Lung microvascular endothelial cell (primary cell): ENCODE data around the gene SPRR2B. TPM values are rescaled to one million over a fixed set of nuclear protein-coding genes. Genes with fewer than 3 reads are reported as not detected.
"Not testable (repeated sequence)": the region's sequence is repeated elsewhere in the genome, so short reads cannot be mapped to it uniquely, and the experiment has no call there.

Experiments used
- DNase-seq, 2 donors: peaks; one replicate each; pipeline versions ENCODE4 v3.0.0 to v3.0.0-alpha.2; 2010; ENCODE audit warnings: low read depth in 2 of 2
- total RNA-seq: library from RNA; depleted of rRNA; stranded (reverse); fragments of >200 nt; gene quantifications from 2 replicates; pipeline ENCODE4 v1.2.1, GENCODE V29; 2014

The SPRR2B gene
- not detected in 2 replicates for total RNA-seq

- DNase-seq, result no peak
Measured at GRCh38 chr1:153071511-153071910, at the start of gene SPRR2B. Gene SPRR2B (minus strand): TSS chr1:153071611. CDS start chr1:153070839, 772 bp downstream.

- DNase-seq, result no peak
Measured at GRCh38 chr1:153120945-153121344, 49.5 kb upstream of the SPRR2B start.

- no peak for DNase-seq
Measured at GRCh38 chr1:153119491-153119971, 48.1 kb upstream of the SPRR2B start.

GRCh38 chr1:153115264-153115663 lies 43.9 kb upstream of the SPRR2B start:
- DNase-seq, result not testable (repeated sequence)

GRCh38 chr1:153113416-153113815 lies 42.0 kb upstream of the SPRR2B start, which contains the start of gene SPRR2F:
Gene SPRR2F (minus strand): TSS chr1:153113516. CDS start chr1:153112733, 783 bp downstream.
- no peak for DNase-seq

GRCh38 chr1:153112454-153112853 lies 41.0 kb upstream of the SPRR2B start:
- not testable (repeated sequence) for DNase-seq

DNA sequence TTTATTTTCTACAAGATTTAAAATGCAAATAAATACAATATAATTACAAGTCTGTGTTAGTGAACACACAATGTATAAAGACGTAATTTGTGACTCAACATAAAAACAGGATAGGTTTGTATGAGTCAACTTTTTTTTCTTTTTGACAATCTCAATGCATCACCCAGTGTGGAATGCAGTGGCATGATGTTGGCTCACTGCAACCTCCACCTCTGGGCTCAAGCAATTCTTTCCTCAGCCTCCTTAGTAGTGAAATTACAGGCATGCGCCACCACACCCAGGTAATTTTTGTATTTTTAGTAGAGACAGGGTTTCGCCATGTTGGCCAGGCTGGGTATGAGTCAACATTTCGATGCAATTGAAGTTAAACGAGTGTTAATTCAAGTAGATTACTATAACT lies 28.8 kb upstream of the SPRR2B start:
- peak in 1 of 2 donors; percentile 51 for DNase-seq

DNA sequence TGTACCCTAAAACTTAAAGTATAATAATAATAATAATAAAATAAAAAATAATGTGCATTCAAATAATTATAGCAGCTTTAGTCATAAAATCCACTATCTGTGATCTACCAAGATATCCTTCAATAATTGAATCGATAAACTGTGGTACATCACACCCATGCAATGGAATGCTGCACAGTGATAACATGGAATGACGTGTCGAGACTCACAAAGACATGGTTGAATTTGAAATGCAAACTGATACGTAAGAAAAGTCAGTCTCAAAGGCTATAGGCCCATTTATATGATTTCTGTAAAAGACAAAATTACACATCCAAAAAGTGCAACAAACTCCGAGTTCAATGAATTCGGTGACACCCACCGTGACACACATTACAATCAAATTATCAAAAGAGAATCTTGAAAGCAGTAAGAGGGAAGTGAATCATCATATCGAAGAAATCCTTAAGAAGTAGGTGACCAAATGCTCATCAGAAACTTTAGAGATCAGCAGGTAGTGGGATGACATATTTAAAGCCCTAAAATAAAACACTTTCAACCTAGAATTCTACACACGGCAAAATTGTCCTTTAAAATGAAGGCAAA lies 28.1 kb upstream of the SPRR2B start:
- no peak for DNase-seq

DNA sequence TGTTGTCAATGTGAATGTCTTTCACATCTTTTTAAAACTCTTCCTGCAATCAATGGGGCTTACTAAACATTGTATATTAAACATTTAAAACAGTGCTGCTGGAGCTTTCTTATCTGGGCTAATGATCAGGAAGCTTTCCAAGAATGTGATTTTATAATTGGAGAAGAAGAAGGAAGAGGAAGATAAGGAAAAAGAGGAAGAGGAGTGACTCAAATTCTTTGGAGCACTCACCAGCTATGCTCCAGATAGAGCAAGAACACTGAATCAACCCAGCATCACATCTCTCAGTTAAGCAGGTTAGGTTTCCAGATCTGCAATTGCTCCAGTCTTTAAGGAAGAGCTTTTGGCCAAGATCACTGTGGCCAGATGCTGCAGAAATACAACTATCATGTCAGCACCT lies 24.4 kb upstream of the SPRR2B start:
- DNase-seq, result no peak

- no peak for DNase-seq
Measured at GRCh38 chr1:153094426-153094825, 23.0 kb upstream of the SPRR2B start, which contains the start of gene SPRR2E. Gene SPRR2E (minus strand): TSS chr1:153094526. CDS start chr1:153093751, 775 bp downstream.

DNA sequence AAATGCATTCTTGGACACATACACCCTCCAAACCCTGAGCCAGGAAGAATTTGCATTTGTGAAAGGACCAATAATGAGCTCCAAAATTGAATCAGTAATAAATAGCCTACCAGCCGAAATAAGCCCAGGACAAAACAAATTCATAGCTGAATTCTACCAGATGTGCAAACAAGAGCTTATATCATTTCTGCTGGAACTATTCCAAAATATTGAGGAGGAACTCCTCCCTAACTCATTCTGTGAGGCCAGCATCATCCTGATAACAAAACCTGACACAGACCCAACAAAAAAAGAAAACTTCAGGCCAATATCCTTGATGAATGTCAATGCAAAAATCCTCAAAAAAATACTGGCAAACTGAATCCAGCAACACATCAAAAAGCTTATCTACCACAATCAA lies 16.2 kb upstream of the SPRR2B start:
- no peak for DNase-seq

GRCh38 chr1:153081736-153082135 lies 10.3 kb upstream of the SPRR2B start:
- DNase-seq, result no peak

DNA sequence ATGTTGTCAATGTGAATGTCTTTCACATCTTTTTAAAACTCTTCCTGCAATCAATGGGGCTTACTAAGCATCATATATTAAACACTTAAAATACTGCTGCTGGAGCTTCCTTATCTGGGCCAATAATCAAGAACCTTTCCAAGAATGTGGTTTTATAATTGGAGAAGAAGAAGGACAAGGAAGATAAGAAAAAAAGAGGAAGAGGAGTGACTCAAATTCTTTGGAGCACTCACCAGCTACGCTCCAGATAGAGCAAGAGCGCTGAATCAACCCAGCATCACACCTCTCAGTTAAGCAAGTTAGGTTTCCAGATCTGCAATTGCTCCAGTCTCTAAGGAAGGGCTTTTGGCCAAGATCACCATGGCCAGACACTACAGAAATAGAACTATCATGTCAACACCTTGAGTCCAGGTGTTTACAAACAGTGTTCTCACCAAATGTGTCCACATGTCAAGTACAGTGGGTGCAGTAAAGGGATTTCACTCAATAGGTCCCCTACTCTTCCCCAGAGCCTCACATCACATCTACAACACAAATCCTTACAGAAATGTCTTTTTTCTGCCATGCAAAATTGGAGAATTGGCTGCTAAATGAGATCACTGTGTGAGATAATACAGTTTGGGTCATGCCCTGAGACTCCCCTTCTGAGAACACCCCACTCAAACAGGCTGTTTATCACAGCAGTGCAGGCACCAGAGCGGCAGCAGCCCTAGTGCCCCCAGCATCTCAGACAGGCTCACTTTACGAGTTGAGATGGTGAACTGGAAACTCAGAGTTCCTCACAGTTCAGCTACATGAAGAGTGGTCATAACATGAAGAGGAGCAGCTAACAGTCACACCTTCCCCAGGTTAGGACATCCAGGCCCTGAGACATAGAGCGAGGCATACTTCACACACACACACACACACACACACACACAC lies 1.7 kb upstream of the SPRR2B start:
- no peak for DNase-seq

DNA sequence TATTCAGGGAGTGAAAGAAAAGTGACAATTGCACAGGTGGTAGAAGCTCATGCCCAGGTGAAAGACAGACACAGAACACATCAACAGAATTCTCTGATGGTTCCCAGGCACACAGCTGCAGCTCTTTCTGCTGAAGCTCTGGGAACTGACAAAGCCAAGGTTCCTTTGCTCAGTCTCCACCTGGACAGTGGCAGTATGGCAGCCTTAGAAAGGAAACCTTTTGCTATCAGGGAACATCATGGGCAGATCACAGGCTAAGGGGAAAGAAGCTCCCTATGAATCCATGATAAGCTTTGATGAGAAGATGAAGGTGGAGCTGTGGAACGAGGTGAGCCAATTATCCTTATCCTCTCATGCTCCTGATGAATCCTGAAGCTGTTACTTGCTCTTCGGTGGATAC lies 1.2 kb downstream of the SPRR2B start:
- DNase-seq, result no peak

GRCh38 chr1:153058826-153059784 lies 12.3 kb downstream of the SPRR2B start:
- DNase-seq, result no peak

- no peak for DNase-seq
Measured at GRCh38 chr1:153058154-153058553, 13.3 kb downstream of the SPRR2B start.

DNA sequence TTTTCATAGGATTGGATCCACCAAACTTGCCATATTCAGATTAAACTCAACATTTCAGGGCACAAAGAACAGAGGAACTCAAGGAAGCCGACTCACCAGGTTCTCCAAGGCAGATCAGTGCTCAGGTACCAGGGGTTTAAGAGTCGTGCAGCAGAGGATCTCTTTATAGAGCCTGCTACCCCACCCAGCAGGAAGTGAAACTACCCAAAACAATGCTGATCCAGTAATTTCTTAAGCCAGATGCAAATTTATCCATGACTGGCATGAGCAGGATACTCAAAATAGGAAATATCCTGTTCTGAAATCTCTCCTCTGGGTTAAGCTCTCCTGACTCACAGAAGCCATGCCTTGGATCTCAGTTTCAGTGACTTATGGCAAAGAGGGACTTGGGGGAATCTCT lies 14.0 kb downstream of the SPRR2B start, which contains the start of gene SPRR2A:
Gene SPRR2A (minus strand): TSS at position 138 of the 400 bp plus-strand sequence. CDS start 777 bp downstream, outside the sequence.
- no peak for DNase-seq

- not testable (repeated sequence) for DNase-seq
Measured at GRCh38 chr1:153056111-153056510, 15.3 kb downstream of the SPRR2B start.

- DNase-seq, result no peak
Measured at GRCh38 chr1:153049211-153049610, 22.2 kb downstream of the SPRR2B start.

GRCh38 chr1:153040950-153041631 lies 30.3 kb downstream of the SPRR2B start, which contains the start of gene SPRR2D:
Gene SPRR2D (minus strand): TSS chr1:153041120. CDS start chr1:153040346, 774 bp downstream.
- DNase-seq, result no peak
